NCI-H1694 (cell line): Measurements from ENCODE around the gene ATRN.
"Not testable (repeated sequence)": the region's sequence is repeated elsewhere in the genome, so short reads cannot be mapped to it uniquely, and the experiment has no call there.

Experiments used
- DNase-seq: peaks from one replicate; lab custom pipeline; 2025; lab: John Stamatoyannopoulos, UW

The ATRN gene

GRCh38 chr20:3470208-3470626, 601 bp upstream of the ATRN start:
- DNase-seq, result no peak

- DNase-seq, result no peak
These were observed 691 bp downstream of the ATRN start for GRCh38 chr20:3471397-3472021.

GRCh38 chr20:3472105-3472504, 1.3 kb downstream of the ATRN start:
- DNase-seq, result no peak

- no peak for DNase-seq
These were observed 2.5 kb downstream of the ATRN start for GRCh38 chr20:3473324-3473723.

GRCh38 chr20:3473944-3474343, 3.1 kb downstream of the ATRN start:
- no peak for DNase-seq

- not testable (repeated sequence) for DNase-seq
These were observed 6.4 kb downstream of the ATRN start for GRCh38 chr20:3477003-3477860.

- DNase-seq, result no peak
These were observed 7.2 kb downstream of the ATRN start for GRCh38 chr20:3477861-3478544.

- no peak for DNase-seq
These were observed 8.2 kb downstream of the ATRN start for GRCh38 chr20:3479025-3479424.

- no peak for DNase-seq
These were observed 9.2 kb downstream of the ATRN start for GRCh38 chr20:3479759-3480615.

GRCh38 chr20:3483309-3483708, 12.5 kb downstream of the ATRN start:
- no peak for DNase-seq

GRCh38 chr20:3483784-3484183, 13.0 kb downstream of the ATRN start:
- DNase-seq, result no peak

- DNase-seq, result no peak
These were observed 15.1 kb downstream of the ATRN start for GRCh38 chr20:3485913-3486312.

- no peak for DNase-seq
These were observed 16.0 kb downstream of the ATRN start for GRCh38 chr20:3486850-3487249.

GRCh38 chr20:3492669-3493068, 21.9 kb downstream of the ATRN start:
- DNase-seq, result no peak

GRCh38 chr20:3494218-3494617, 23.4 kb downstream of the ATRN start:
- DNase-seq, result no peak

- DNase-seq, result no peak
These were observed 32.1 kb downstream of the ATRN start for GRCh38 chr20:3502878-3503277.

GRCh38 chr20:3505148-3505547, 34.3 kb downstream of the ATRN start:
- no peak for DNase-seq

GRCh38 chr20:3509064-3509463, 38.2 kb downstream of the ATRN start:
- DNase-seq, result no peak

- no peak for DNase-seq
These were observed 39.3 kb downstream of the ATRN start for GRCh38 chr20:3510110-3510509.

- DNase-seq, result not testable (repeated sequence)
These were observed 41.4 kb downstream of the ATRN start for GRCh38 chr20:3512239-3512638.

GRCh38 chr20:3514012-3514642, 43.3 kb downstream of the ATRN start:
- DNase-seq, result no peak
